Activated naive CD4-positive, alpha-beta T cell treated with anti-CD3 and anti-CD28 coated beads, Interleukin-2, amount 50 U/mL, for 24 hours (primary cell): ENCODE data around the gene ENTPD6.

Source experiments
- H3K27ac Mint-ChIP-seq: one replicate; pipeline ENCODE4 v1.8.0; 2021; ENCODE audit warnings: mild to moderate bottlenecking, mixed read lengths
- H3K27me3 Mint-ChIP-seq: one replicate; pipeline ENCODE4 v1.8.0; 2021; ENCODE audit warnings: mixed read lengths
- H3K36me3 Mint-ChIP-seq: one replicate; pipeline ENCODE4 v1.8.0; 2021; ENCODE audit warnings: mixed read lengths
- H3K4me1 Mint-ChIP-seq: one replicate; pipeline ENCODE4 v1.8.0; 2021; ENCODE audit warnings: mixed read lengths
- H3K4me3 Mint-ChIP-seq: one replicate; pipeline ENCODE4 v1.8.0; 2021; ENCODE audit warnings: mild to moderate bottlenecking, mixed read lengths
- H3K9me3 Mint-ChIP-seq: one replicate; pipeline ENCODE4 v1.8.0; 2021; ENCODE audit warnings: mixed read lengths

ENTPD6 gene

DNA sequence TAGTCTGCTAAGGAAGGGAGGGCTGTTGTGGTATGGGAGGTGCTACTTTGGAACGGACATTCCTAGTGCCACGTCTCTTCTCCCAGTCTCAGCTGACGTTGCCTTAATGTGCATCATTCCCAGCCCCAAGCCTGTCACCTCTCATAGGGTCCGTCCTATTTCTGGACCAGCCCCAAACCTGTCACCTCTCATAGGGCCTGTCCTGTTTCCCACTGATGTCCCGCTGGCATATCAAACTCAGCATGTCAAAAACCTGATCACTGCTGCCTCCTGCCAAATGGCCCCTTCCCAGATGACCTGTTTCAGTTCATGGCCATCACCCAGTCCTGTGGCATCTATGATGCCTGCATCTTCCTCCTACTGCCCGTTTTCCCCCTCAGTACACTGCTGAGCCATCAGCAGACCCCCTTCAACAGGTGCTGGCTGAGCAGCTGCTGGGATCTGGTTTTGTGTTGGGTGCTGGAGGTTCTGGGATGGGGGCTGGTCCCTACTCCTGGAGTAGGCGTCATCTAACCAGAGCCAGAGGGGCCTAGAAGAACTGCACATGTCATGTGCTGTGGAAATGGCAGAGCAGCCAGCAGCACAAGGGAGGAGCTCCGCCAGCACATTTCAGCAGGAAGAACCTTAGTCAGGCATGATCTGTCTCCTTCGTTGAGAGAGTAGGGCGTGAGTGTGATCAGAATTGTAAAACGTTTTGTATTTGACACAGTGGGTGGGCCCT lies 3.3 kb downstream of the ENTPD6 start:
- Mint-ChIP-seq H3K27ac (no peak overlapping the region), H3K4me1 (peaks cover 82% of the 10 kb centered on the region), H3K4me3 (peak overlapping the region; percentile 15), H3K27me3 (no peaks in the 10 kb centered on the region), H3K9me3 (no peaks in the 10 kb centered on the region), H3K36me3 (peaks cover 8% of the 10 kb centered on the region)

DNA sequence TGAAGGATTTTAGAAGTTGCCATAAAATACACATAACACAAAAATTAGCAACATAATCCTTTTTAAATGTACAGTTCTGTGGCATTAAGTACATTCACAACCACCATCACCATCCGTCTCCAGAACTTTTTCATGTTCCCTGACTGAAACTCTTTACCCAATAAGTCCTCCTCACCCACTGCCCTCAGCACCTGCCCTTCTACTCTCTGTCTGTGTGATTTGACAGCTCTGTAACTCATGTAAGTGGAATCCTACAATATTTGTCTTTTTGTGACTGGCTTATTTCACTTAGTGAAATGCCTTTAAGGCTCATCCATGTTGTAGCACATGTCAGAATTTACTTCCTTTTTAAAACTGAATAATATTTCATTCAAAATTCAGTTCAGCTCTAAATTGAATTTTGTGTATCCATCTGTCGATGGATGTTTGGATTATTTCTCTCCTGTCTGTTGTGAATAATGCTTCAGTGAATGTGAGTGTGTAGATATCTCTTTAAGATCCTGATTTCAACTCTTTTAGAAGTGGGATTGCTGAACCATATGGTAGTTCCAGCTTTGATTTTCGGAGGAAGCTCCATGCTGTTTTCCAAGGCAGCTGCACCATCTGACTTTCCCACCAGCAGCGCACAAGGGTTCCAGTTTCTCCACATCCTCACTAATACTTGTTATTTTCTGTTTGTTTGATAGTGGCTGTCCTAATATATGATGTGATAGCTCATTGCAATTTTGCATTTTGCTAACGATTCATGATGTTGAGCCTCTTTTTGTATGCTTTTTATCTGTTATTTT lies 4.2 kb downstream of the ENTPD6 start:
- Mint-ChIP-seq H3K27ac (peak overlapping the region; percentile 30), H3K27me3 (no peaks in the 10 kb centered on the region), H3K4me1 (peaks cover 87% of the 10 kb centered on the region)

DNA sequence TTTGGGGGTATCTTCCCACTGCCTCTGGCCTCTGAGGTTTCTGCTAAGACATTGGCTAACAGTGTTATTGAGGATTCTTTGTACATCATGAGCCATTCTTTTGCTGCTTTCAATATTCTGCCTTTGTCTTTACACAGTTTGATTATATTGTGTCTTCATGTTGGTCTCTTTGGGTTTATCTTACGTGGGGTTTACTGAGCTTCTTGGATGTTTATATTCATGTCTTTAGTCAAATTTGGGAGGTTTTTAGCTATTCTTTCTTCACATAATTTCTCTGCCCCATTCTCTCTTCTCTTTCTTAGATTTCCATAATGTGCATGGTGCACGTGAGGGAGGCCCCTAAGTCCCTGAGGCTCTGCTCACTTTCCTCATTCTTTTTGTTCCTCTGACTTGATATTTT lies 7.6 kb downstream of the ENTPD6 start:
- no peaks in the 10 kb centered on the region for H3K27me3 Mint-ChIP-seq
- no peaks in the 10 kb centered on the region for H3K9me3 Mint-ChIP-seq
- H3K36me3 Mint-ChIP-seq = peaks cover 8% of the 10 kb centered on the region
- H3K27ac Mint-ChIP-seq = peak overlapping the region; percentile 79
- H3K4me1 Mint-ChIP-seq = peaks cover 61% of the 10 kb centered on the region
- H3K4me3 Mint-ChIP-seq = no peak overlapping the region

More for the DNA sequence above, 4.2 kb downstream of the ENTPD6 start:
- Mint-ChIP-seq H3K4me3 (no peak overlapping the region), H3K9me3 (no peaks in the 10 kb centered on the region), H3K36me3 (peaks cover 8% of the 10 kb centered on the region)

DNA sequence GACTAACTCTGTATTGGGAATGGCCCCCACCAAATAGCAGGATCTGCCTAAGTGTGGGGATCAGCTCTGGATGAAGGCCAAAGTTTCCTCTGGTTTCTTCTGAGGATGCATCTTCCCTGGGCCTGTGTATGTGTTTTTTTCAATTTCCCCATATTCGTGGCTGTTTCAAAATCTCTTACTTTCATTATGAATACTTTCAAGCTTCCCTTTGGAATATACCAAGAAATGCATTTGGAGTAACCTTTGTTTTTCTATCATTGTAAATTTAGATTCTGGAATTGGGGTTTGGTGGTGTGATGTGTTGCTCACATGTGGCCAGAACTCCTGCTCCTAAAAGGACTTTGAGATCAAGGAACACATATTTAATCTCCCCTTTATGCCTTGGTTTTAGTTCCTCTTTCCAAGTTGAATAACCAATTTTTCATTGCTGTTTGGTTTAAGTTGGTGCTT lies 8.4 kb downstream of the ENTPD6 start:
- no peaks in the 10 kb centered on the region for H3K9me3 Mint-ChIP-seq
- no peak overlapping the region for H3K4me3 Mint-ChIP-seq
- H3K27me3 Mint-ChIP-seq = no peaks in the 10 kb centered on the region
- H3K36me3 Mint-ChIP-seq = peaks cover 8% of the 10 kb centered on the region
- H3K27ac Mint-ChIP-seq = no peak overlapping the region
- H3K4me1 Mint-ChIP-seq = peaks cover 55% of the 10 kb centered on the region

DNA sequence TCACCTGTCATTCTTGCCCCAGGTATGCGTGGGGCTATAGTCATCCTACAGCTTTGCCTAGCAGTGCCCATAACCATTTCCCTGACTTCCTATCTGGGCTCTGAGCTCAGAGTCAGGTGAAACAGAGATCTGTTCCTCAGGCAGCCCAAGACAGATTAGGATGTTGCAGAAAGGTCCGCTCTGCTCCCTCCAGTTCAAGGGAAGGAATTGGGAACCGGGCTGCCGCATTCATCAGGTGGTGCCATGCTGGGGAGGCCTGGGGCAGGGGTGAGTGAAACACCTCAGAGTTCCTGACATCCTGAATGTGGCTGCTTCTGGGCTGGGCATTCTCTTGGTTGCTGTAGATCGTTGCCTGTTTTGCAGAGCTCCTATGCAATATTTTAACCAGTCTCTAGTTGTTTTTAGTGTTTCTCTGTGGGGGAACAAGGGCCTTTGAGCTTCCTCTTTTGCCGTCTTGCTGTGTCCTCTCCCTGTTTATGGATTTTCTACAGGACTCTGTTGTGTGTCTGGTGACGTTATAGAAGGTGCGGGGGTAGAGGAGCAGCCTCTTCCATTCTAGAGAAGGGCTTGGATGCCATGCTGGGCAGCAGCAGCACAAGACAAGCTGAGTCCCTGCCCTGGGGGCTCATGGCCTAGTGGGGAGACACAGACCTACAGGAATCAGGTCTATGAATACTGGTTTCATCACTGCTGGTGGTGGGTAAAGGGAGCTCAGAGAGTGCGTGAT lies 9.2 kb downstream of the ENTPD6 start:
- Mint-ChIP-seq H3K4me3 (no peak overlapping the region), H3K27ac (no peak overlapping the region), H3K36me3 (peaks cover 8% of the 10 kb centered on the region), H3K27me3 (no peaks in the 10 kb centered on the region), H3K4me1 (peaks cover 47% of the 10 kb centered on the region), H3K9me3 (no peaks in the 10 kb centered on the region)

DNA sequence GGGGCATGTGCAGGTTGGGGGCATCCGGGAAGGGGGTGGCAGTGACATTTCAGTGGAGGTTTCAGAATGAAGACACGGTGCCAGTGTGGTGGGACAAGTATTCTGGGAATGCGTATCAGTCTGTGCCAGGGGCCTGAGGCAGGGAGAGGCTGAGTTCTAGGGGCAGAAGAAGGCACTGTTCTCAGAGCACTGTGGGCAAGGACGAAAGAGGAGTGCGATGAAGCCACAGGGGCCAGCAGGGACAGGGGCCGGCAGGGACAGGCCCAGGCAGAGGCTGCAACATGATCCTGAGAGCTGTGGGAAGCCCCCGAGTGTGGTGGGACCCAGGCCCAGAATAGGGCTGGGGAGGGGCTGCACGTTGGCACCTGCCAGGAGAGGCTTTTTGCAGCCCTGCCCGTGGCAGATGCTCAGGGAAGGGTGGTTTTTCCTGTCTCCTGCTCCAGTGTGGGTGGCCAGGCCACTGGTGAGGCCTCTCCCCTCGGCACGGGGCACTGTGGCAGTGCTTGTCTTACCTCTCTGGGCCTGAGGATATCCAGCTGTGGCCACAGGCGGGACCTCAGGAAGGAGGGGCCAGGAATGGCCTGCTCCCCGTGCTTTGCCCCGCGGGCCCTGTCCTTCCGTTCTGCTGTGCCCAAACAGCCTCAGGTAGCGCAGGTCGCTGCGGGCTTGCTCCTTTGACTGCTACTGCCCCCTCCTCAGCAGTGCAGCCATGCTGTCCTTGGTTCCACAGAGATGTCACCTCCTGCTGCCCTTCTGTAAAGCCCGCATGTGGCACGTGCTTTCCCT lies 10.0 kb downstream of the ENTPD6 start:
- Mint-ChIP-seq H3K27me3 (no peaks in the 10 kb centered on the region), H3K36me3 (peaks cover 7% of the 10 kb centered on the region), H3K4me3 (no peak overlapping the region), H3K9me3 (no peaks in the 10 kb centered on the region), H3K27ac (no peak overlapping the region), H3K4me1 (peaks cover 39% of the 10 kb centered on the region)

DNA sequence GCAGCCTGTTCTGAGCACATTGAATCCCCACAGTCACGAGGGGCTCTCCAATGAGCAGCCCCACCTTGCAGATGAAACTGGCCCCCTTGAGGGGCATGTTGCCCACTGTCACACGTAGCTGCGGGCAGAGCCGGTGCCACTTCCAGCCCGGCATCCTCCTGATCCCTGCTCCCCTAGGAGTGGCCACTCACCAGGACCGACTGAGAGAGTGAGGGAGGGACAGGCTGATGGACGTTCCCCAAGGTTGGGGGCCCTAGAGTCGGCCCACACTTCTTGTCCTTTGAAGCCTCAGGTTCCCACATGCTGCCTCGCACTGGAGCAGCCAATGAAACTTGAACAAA lies 10.5 kb downstream of the ENTPD6 start:
- Mint-ChIP-seq H3K27me3 (no peaks in the 10 kb centered on the region), H3K4me3 (no peak overlapping the region), H3K27ac (no peak overlapping the region), H3K36me3 (peaks cover 5% of the 10 kb centered on the region), H3K9me3 (no peaks in the 10 kb centered on the region), H3K4me1 (peaks cover 34% of the 10 kb centered on the region)

DNA sequence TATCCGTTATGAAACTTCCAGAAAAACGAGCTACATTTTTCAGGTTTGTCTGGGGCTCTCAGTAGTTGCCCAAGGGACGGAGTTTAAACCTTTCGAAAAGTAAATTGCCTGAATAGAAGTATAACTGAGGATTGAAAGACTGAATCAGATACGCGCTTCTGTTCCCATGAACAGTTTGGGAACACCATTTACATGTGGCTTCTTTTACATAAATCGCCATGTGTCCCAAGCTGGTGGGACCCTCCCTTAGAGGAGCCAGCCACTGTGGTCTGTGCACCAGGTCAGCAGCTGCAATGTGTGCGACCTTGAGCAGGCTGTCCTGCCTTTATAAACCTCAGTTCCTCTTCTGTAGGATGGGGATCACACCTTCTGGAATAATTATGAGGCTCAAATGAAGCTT lies 11.0 kb downstream of the ENTPD6 start:
- peaks cover 8% of the 10 kb centered on the region for H3K36me3 Mint-ChIP-seq
- no peak overlapping the region for H3K27ac Mint-ChIP-seq
- peaks cover 28% of the 10 kb centered on the region for H3K4me1 Mint-ChIP-seq
- H3K4me3 Mint-ChIP-seq = no peak overlapping the region
- H3K9me3 Mint-ChIP-seq = no peaks in the 10 kb centered on the region
- no peaks in the 10 kb centered on the region for H3K27me3 Mint-ChIP-seq

DNA sequence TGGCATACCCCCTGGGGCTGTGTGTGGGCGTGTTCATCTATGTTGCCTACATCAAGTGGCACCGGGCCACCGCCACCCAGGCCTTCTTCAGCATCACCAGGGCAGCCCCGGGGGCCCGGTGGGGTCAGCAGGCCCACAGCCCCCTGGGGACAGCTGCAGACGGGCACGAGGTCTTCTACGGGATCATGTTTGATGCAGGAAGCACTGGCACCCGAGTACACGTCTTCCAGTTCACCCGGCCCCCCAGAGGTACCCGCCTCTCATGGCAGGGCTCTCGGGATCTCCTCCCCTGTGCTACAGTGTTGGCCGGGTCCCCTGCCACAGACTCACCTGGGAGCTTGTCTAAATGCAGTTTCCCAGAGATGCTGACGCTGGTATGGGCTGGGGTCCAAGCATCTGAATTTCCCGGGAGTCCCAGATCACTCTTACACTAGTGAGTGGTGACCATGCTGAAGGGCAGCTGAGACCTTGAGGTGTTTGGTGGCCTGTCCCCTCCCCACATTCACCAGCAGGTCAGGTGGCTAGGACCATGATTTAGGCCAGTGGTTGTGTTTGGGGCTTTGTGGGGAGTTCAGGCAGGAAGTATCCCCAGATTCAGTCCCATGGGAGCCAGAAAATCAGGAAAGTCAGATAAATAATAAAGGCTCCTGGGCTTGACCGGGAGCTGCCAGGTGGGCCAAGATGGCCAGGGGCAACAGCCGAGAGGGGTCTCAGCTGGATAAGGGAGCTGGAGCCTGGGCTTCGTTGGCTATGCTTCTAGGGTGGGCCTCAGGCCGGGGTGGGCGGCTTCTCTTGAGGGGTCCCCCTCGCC lies 11.8 kb downstream of the ENTPD6 start:
- Mint-ChIP-seq H3K36me3 (peaks cover 12% of the 10 kb centered on the region), H3K27ac (no peak overlapping the region), H3K4me1 (peaks cover 23% of the 10 kb centered on the region), H3K9me3 (no peaks in the 10 kb centered on the region), H3K27me3 (no peaks in the 10 kb centered on the region), H3K4me3 (no peak overlapping the region)

DNA sequence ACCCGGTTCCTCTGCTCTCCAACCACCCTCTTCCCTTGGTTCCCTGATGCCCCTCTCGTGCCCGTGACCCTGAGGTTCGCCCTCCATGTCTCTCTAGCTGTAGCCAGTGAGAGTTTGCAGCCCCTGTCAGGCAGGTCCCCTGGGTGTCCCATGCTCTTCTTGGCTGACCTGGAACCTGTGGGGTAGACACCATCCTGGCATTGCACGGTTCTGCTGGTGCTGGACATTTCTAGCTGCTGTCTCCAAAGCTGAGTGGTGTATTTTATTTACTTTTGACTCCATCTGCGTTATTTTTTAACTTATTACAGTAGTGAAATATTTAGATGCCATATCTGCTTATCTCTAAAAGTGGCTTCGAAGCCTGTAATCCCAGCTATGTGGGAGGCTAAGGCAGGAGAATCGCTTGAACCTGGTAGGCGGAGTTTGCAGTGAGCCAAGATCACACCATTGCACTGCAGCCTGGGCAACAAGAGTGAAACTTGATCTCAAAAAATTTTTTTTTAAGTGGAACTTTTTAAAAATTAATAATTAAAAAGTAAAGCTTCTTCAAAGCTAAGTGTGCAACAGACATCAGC lies 12.5 kb downstream of the ENTPD6 start:
- Mint-ChIP-seq H3K36me3 (peaks cover 12% of the 10 kb centered on the region), H3K4me1 (peaks cover 16% of the 10 kb centered on the region), H3K4me3 (no peak overlapping the region), H3K9me3 (no peaks in the 10 kb centered on the region), H3K27ac (no peak overlapping the region), H3K27me3 (no peaks in the 10 kb centered on the region)

DNA sequence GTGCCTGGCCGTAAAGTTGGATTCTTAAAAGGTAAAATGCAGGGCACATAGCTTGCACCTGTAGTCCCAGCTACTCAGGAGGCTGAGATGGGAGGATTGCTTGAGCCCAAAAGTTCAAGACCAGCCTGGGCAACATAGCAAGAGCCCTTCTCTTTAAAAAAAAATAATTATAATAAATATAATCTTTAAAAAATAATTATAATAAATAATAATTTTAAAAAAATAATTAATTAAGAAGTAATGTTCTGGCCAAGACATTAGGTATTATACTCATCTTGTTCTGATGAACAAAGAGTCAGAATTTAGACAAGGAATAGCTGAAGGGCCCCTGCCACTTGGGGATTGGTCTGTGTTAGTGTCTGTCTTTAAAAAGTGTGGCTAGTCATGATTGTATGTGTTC lies 13.9 kb downstream of the ENTPD6 start:
- H3K36me3 Mint-ChIP-seq = peaks cover 7% of the 10 kb centered on the region
- no peaks in the 10 kb centered on the region for H3K27me3 Mint-ChIP-seq
- no peaks in the 10 kb centered on the region for H3K9me3 Mint-ChIP-seq
- H3K4me1 Mint-ChIP-seq = peaks cover 2% of the 10 kb centered on the region
- no peak overlapping the region for H3K4me3 Mint-ChIP-seq
- H3K27ac Mint-ChIP-seq = no peak overlapping the region

DNA sequence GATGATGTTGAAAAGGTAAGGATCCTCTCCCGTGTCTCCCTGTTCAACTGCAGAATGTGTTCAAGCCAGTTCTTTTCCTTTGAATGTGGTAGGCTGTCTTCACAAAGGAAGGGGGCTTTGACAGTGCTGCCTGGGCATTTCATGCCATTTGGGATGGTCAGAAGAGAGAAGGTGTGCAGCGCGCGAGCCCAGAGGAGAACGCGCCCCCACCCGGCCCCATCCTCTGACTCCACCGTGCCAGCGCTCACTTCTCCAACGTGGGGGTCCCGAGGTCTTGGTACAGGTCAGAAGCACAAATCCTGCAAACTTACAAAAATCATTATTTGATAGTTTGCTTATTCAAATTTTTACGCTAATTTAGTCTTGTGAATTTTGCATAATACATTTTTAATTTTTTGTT lies 14.4 kb downstream of the ENTPD6 start:
- Mint-ChIP-seq H3K9me3 (no peaks in the 10 kb centered on the region), H3K4me3 (no peak overlapping the region), H3K4me1 (no peaks in the 10 kb centered on the region), H3K36me3 (peaks cover 7% of the 10 kb centered on the region), H3K27me3 (no peaks in the 10 kb centered on the region), H3K27ac (no peak overlapping the region)

DNA sequence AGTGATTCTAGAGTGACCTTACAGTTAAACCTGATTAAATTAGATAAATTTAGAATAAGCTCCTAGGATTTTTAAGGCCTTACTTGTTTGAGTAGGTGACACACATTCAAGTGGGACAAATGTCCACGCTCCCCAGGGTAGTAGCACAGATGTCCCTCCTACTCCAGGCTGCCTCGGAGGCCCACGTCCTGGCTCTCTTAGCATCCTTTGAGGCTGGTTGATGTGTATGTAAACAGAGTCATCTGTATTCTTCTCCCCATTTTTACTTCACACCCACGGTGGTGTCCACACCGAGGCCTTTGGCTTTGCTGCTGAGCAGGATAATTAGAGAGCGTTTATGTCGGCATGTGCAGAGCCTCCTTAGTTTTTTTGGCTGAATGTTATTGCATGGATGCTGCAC lies 15.8 kb downstream of the ENTPD6 start:
- Mint-ChIP-seq H3K27me3 (no peaks in the 10 kb centered on the region), H3K9me3 (no peaks in the 10 kb centered on the region), H3K36me3 (peaks cover 7% of the 10 kb centered on the region), H3K4me3 (no peak overlapping the region), H3K27ac (no peak overlapping the region), H3K4me1 (no peaks in the 10 kb centered on the region)

DNA sequence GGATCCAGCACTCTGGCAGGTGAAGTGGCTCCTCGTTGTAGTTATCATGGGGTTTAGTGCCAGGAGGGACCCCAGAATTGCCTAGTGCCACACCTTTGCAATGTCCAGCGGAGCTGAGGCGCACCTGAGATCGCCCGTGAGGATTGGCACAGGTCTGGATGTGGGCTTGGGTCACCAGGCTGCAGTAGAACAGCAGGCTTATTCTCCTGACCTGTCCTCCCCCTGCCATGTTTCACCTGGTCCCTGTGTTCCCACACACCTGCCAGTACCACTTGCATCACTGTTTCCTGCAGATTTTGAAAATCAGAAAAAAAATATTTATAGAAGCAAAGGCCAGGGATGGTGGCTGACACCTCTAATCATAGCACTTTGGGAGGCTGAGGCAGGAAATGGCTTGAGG lies 16.7 kb downstream of the ENTPD6 start:
- Mint-ChIP-seq H3K4me3 (no peak overlapping the region), H3K36me3 (peaks cover 7% of the 10 kb centered on the region), H3K4me1 (no peaks in the 10 kb centered on the region), H3K9me3 (no peaks in the 10 kb centered on the region), H3K27me3 (no peaks in the 10 kb centered on the region), H3K27ac (no peak overlapping the region)
